Esophagus squamous epithelium (tissue), 5 donors: ENCODE results near the gene WTAP. TPM values are rescaled to one million over a fixed set of nuclear protein-coding genes. Genes with fewer than 3 reads are reported as not detected.
"Not testable (repeated sequence)": the region's sequence is repeated elsewhere in the genome, so short reads cannot be mapped to it uniquely, and the experiment has no call there.

Experiments
- DNase-seq: peaks from one replicate; lab custom pipeline; 2025; lab: John Stamatoyannopoulos, UW
- H3K27ac ChIP-seq, 4 donors: fragments of 200-600 bp; sonication (generic); one replicate each; pipeline ENCODE4 v1.5.1; 2016 to 2019; ENCODE audit warnings: mild to moderate bottlenecking in 1 of 4
- H3K27me3 ChIP-seq, 4 donors: fragments of 200-600 bp; sonication (generic); 1 replicate in 3 of 4; 2 replicates in 1 of 4; pipeline versions ENCODE4 v1.5.1 to v1.6.0; 2017 to 2021; ENCODE audit warnings: antibody characterized with exemption in 1 of 4
- H3K36me3 ChIP-seq, 3 donors: fragments of 200-600 bp; sonication (generic); one replicate each; pipeline ENCODE4 v1.5.1; 2016 to 2019
- H3K4me1 ChIP-seq, 3 donors: fragments of 200-600 bp; sonication (generic); one replicate each; pipeline ENCODE4 v1.5.1; 2017 to 2019
- H3K4me3 ChIP-seq, 4 donors: fragments of 200-600 bp; sonication (generic); 1 replicate in 3 of 4; 2 replicates in 1 of 4; pipeline ENCODE4 v1.5.1; 2016 to 2019; ENCODE audit warnings: mild to moderate bottlenecking in 2 of 4, moderate library complexity in 1 of 4
- H3K9me3 ChIP-seq, 3 donors: fragments of 200-600 bp; sonication (generic); one replicate each; pipeline ENCODE4 v1.5.1; 2016 to 2019
- POLR2A ChIP-seq, 4 donors: fragments of 450-650 bp; IDR thresholded peaks; one replicate each; pipeline ENCODE4 v1.6.1; 2017; ENCODE audit warnings: antibody characterized with exemption in 4 of 4, mild to moderate bottlenecking in 4 of 4, moderate library complexity in 3 of 4
- WGBS, 2 donors: methylation state at CpG; one replicate each; pipeline ENCODE4 v1.1.5; 2018; 5-methylcytosine and 5-hydroxymethylcytosine counted together
- intact Hi-C: fragments of 100-400 bp; cut with DNase I; formaldehyde crosslinking; loops from one replicate; pipeline ENCODE4 v1.15.0; 2022
- total RNA-seq, 4 donors: library from RNA; depleted of rRNA; stranded (reverse); fragments of >200 nt; gene quantifications; one replicate each; pipeline ENCODE4 v1.1.0, GENCODE V29; 2016
- TF ChIP-seq, protein P1 (sequence below), 6 experiments: fragments of 450-650 bp in 4 of 6; fragments of 200-600 bp in 2 of 6; sonication (generic) in 2 of 6; IDR thresholded peaks; one replicate each; pipeline ENCODE4 v1.5.1; 2016 to 2019; ENCODE audit warnings: antibody characterized with exemption in 6 of 6, mild to moderate bottlenecking in 4 of 6, moderate library complexity in 4 of 6
- donor health status: DM: yes; HTN: yes; CAD: no.

WTAP gene
- total RNA-seq, 4 donors from 2014 or later = 45.0 to 105 (median 82.6) TPM

DNA sequence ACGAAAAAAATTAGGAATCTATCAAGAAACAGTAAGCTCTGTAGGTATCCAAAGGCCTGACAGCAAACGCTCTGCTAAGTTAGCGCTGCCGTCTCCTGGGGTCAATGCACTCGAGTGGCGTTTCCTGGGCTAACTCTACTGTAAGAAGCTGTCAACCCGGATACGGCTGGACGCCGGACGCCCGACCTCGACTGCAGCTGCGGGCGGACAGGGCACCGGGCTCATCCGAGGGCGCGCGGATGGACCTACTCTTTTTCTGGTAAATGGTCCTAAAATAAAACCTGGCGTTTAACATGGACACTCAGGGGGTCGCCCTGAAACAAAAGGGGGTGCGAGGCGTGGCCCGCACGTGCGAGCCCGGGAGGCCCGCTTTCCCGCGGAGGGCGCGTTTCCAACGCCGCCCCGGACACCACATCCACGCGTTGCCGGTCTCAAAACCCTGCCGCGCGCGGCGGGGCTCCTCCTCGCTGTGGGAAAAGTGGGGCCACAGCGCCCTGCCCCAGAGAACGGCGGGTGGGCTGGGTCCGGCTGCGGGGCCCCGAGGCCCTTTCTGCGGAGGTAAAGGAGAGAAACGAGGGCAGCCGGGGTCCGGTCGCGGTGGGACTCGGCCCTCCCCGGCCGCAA lies 61.6 kb downstream of the WTAP start:
- Histone ChIP-seq H3K4me1 (peaks cover 14 to 61% (median 42%) of the 10 kb centered on the region in 3 donors), H3K36me3 (peaks cover 0 to 58% (median 12%) of the 10 kb centered on the region in 3 donors), H3K9me3 (no peaks in the 10 kb centered on the region), H3K27ac (peak overlapping the region; percentile 95 to 100 (median 98)), H3K27me3 (no peaks in the 10 kb centered on the region), H3K4me3 (peak overlapping the region; percentile 68 to 96 (median 77))
- peak; percentile 11 for DNase-seq
- WGBS, 2 donors = 0 to 1% methylated on average over 14 to 29 of the region's 60 CpGs
- TF ChIP-seq, protein P1, sequence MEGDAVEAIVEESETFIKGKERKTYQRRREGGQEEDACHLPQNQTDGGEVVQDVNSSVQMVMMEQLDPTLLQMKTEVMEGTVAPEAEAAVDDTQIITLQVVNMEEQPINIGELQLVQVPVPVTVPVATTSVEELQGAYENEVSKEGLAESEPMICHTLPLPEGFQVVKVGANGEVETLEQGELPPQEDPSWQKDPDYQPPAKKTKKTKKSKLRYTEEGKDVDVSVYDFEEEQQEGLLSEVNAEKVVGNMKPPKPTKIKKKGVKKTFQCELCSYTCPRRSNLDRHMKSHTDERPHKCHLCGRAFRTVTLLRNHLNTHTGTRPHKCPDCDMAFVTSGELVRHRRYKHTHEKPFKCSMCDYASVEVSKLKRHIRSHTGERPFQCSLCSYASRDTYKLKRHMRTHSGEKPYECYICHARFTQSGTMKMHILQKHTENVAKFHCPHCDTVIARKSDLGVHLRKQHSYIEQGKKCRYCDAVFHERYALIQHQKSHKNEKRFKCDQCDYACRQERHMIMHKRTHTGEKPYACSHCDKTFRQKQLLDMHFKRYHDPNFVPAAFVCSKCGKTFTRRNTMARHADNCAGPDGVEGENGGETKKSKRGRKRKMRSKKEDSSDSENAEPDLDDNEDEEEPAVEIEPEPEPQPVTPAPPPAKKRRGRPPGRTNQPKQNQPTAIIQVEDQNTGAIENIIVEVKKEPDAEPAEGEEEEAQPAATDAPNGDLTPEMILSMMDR (IDR thresholded peaks at IDR 0.05) = no peak
- no peak for TF ChIP-seq POLR2A (IDR thresholded peaks at IDR 0.05)
- intact Hi-C loops = loop anchor here (5.0 kb wide), 1 partner anchor 62 kb away; the partner anchor contains the start of gene WTAP

DNA sequence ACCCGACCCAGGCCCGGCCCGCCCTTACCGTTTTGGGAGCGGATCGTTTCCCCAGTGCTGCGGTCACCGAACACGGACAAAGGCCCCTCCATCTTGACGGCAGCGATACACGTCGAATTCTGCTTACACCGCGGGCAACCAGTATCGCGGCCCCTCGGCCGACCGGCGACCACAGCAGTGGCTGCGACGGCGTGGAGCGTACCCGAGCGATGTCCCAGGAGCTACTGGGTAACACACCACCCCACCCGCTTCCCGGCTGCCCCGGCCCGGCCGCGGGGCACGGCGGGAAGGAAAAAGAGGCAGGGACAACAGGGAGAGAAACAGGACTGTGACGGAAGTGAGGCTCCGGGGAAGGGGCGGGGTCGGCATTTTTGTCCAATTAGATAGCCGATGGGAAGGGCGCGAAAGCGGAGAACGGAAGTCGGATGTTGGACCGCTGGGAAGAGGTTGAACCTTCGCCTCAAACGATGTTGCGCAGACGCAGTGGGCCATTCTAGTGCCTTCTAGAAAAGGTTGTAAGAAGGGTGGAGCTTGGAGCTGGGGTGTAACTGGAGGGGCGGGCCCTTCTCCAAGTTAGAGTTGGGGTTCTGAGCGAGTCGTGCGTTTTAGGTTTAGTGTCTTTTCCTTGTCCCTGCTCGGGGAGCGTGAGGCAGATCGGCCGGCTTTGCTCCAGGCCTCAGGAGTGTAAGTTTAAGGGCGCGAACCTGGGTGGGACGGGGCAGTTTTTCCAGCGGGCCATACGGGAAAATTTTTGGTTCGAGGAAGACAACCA lies 62.3 kb downstream of the WTAP start, which contains the start of gene TCP1:
Gene TCP1 (minus strand): TSS at position 226 of the 772 bp plus-strand sequence. CDS start 134 bp downstream, at position 92.
- 0% methylated on average over 22 to 30 of the region's 64 CpGs for WGBS, 2 donors
- H3K36me3 ChIP-seq = peaks cover 0 to 58% (median 9%) of the 10 kb centered on the region in 3 donors
- H3K4me3 ChIP-seq = peak within 1 kb of the TSS; percentile 68 to 96 (median 77)
- peak in 3 of 4 donors; percentile 93 to 97 (median 94) for TF ChIP-seq POLR2A (IDR thresholded peaks at IDR 0.05)
- TF ChIP-seq, protein P1 (IDR thresholded peaks at IDR 0.05) = peak in 2 of 6 experiments; percentile 12 to 13
- DNase-seq = peak; percentile 98
- H3K9me3 ChIP-seq = no peaks in the 10 kb centered on the region
- H3K4me1 ChIP-seq = peaks cover 14 to 67% (median 42%) of the 10 kb centered on the region in 3 donors
- H3K27ac ChIP-seq = peak within 1 kb of the TSS; percentile 95 to 100 (median 98)
- no peaks in the 10 kb centered on the region for H3K27me3 ChIP-seq
- intact Hi-C loops = loop anchor here (5.0 kb wide), 2 partner anchors 62 to 102 kb away; partner anchors contain the start of gene WTAP

DNA sequence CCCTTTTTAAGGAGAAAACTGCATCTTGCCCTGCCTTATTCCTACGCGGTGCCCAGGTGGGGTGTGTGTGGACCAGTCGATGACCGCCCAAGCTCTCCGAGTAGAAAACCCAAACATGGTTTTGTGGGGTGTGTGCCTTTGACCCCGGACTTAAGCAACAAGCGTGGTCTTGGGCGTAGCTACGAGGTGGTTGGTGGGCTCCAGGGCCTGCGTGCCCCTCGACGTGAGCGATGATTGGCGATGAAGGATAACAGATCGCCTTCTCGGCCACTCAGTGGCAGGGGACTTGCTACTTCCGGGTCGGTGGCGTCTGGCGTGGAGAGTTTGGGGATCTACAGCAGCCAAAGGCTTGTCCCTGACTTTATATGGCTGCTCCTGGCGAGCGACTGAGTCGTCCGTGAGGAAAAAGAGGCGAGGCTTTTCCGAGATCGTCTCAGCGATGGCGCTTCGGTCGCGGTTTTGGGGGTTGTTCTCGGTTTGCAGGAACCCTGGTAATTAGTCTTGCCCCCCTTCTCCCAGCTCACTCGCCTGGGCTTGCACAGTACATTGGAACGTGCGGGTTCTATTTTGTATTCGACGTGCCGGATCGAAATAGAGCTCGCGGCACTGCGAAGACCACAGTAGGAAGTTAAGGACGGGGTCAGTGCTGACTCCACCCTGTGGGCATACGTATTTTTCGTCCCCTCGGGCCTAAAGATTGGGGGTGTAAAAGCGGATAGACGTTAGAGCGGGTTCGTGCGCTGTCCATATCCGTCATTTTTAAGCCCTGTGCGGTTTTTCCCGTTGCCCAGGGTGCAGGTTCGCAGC lies 63.0 kb downstream of the WTAP start, which contains the start of gene MRPL18:
Gene MRPL18 (plus strand): TSS at position 319 of the 807 bp plus-strand sequence. CDS start 121 bp downstream, at position 440.
- intact Hi-C loops = loop anchor here (5.0 kb wide), 1 partner anchor 103 kb away; no protein-coding TSS in a partner anchor
- WGBS, 2 donors = 1 to 2% methylated on average over 19 of the region's 56 CpGs

DNA sequence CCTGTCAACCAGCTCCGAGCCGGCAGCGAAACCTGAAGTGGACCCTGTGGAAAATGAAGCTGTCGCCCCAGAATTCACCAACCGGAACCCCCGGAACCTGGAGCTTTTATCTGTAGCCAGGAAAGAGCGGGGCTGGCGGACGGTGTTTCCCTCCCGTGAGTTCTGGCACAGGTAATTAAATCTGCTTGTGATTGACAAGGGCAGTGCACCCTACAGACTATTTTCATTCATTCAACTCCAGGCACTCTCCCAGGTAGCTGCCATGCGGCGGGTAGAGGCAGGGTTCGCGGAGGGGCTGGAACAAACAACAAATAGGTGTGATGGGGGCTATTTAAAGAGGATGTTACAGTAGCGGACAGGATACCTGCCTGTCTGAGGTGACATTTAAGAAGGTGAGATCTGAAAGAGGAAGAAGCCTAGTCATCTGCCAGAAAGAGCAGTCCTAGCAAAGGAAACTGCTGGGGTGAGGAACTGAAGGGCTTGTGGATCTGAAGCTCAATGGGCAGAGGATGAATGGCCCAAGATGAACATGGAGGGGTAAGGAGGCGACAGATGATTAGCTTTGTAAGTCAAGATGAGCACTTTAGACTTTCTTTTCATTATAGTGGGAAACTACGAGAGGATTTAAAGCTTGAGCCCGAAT lies 63.8 kb downstream of the WTAP start:
- intact Hi-C loops = loop anchor here (5.0 kb wide), 1 partner anchor 104 kb away; no protein-coding TSS in a partner anchor
- peaks cover 14 to 72% (median 42%) of the 10 kb centered on the region in 3 donors for H3K4me1 ChIP-seq

More for the DNA sequence above, 63.0 kb downstream of the WTAP start, which contains the start of gene MRPL18:
- peak; percentile 70 for DNase-seq
- Histone ChIP-seq H3K9me3 (no peaks in the 10 kb centered on the region), H3K27me3 (no peaks in the 10 kb centered on the region), H3K4me1 (peaks cover 14 to 70% (median 42%) of the 10 kb centered on the region in 3 donors), H3K36me3 (peaks cover 0 to 57% (median 7%) of the 10 kb centered on the region in 3 donors), H3K4me3 (peak within 1 kb of the TSS; percentile 68 to 96 (median 77)), H3K27ac (peak within 1 kb of the TSS; percentile 95 to 100 (median 98))
- TF ChIP-seq, protein P1 (IDR thresholded peaks at IDR 0.05) = no peak
- TF ChIP-seq POLR2A (IDR thresholded peaks at IDR 0.05) = peak in 3 of 4 donors; percentile 53 to 59 (median 56)

DNA sequence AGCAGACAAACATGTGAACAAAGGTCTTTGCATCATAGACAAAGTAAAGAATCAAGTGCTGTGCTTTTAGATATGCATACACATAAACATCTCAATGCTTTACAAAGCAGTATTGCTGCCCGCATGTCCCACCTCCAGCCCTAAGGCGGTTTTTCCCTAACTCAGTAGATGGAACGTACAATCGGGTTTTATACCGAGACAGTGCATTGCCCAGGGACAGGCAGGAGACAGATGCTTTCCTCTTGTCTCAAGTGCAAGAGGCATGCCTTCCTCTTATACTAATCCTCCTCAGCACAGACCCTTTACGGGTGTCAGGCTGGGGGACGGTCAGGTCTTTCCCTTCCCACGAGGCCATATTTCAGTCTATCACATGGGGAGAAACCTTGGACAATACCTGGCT lies 67.7 kb downstream of the WTAP start:
- H3K36me3 ChIP-seq = peaks cover 0 to 79% (median 13%) of the 10 kb centered on the region in 3 donors
- intact Hi-C loops = loop anchor here (5.0 kb wide), 1 partner anchor 108 kb away; no protein-coding TSS in a partner anchor

More for the DNA sequence above, 63.8 kb downstream of the WTAP start:
- WGBS, 2 donors = 13 to 28% methylated on average over 7 to 15 of the region's 18 CpGs
- peak overlapping the region; percentile 95 to 100 (median 98) for H3K27ac ChIP-seq
- no peak for DNase-seq
- H3K4me3 ChIP-seq = peak overlapping the region; percentile 68 to 96 (median 77)
- H3K36me3 ChIP-seq = peaks cover 0 to 56% (median 7%) of the 10 kb centered on the region in 3 donors
- H3K27me3 ChIP-seq = no peaks in the 10 kb centered on the region
- no peak for TF ChIP-seq POLR2A (IDR thresholded peaks at IDR 0.05)
- TF ChIP-seq, protein P1 (IDR thresholded peaks at IDR 0.05) = no peak
- no peaks in the 10 kb centered on the region for H3K9me3 ChIP-seq

More for the DNA sequence above, 67.7 kb downstream of the WTAP start:
- H3K4me1 ChIP-seq = peaks cover 9 to 46% (median 22%) of the 10 kb centered on the region in 3 donors
- not testable (repeated sequence) for H3K9me3 ChIP-seq, H3K27ac ChIP-seq, H3K4me3 ChIP-seq, H3K27me3 ChIP-seq, DNase-seq
- WGBS, 2 donors = 59 to 87% methylated on average over 5 of the region's 8 CpGs
